Astrocyte (in vitro differentiated cells and primary cell): ENCODE results near the gene CCDC197.

Experiments
- EZH2 ChIP-seq: IDR thresholded peaks from 2 replicates; pipeline ENCODE4 v1.6.1; 2012; ENCODE audit warnings: mild to moderate bottlenecking, low read length, inconsistent platforms; ENCODE audit not compliant: insufficient read depth
- TF ChIP-seq, protein P1 (sequence below): IDR thresholded peaks from 2 replicates; pipeline ENCODE4 v1.5.1; 2011; ENCODE audit warnings: low read depth, mild to moderate bottlenecking, inconsistent platforms, low read length, moderate library complexity; ENCODE audit not compliant: insufficient read depth

DNA sequence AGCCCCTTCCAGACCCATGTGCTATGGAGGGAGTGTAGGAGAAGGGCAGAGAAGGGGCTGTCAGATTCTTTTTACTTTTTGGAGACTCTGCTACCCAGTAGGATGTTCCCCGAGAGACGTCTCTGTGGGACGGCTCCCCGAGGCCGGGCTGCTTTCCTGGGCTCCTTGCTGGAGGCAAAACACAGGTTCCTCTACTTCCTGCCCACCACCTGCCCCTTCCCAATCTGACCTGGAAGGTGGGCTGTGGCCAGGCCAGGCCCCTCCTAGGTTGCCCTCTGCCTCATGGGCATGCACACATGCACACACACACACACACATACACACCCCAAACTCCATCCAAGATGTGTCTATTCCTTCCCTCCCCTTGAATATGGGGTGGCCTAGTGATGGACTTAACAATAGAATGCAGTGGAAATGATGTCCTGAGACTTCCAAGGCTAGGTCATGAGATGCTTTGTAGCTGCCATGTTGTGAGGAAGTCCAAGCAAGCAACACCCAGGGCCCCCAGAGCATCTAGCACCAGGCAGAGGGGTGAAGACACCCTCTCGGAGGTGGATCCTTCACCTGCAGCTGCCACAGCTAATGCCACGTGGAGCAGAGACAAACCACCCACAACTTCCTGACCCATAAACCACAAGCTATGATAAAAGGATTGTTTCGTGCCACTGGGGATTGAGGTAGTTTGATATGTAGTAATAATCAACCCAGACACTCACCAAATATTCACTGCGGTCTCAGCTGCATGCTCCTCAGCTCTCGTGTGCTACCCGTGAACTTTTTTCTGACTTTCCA, 19.1 kb upstream of the CCDC197 start:
- TF ChIP-seq, protein P1, sequence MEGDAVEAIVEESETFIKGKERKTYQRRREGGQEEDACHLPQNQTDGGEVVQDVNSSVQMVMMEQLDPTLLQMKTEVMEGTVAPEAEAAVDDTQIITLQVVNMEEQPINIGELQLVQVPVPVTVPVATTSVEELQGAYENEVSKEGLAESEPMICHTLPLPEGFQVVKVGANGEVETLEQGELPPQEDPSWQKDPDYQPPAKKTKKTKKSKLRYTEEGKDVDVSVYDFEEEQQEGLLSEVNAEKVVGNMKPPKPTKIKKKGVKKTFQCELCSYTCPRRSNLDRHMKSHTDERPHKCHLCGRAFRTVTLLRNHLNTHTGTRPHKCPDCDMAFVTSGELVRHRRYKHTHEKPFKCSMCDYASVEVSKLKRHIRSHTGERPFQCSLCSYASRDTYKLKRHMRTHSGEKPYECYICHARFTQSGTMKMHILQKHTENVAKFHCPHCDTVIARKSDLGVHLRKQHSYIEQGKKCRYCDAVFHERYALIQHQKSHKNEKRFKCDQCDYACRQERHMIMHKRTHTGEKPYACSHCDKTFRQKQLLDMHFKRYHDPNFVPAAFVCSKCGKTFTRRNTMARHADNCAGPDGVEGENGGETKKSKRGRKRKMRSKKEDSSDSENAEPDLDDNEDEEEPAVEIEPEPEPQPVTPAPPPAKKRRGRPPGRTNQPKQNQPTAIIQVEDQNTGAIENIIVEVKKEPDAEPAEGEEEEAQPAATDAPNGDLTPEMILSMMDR, result no peak
- TF ChIP-seq EZH2, result no peak
